Motor neuron (in vitro differentiated cells): ENCODE results near the gene SPEN. TPM values are rescaled to one million over a fixed set of nuclear protein-coding genes. Genes with fewer than 3 reads are reported as not detected.
A peak's percentile ranks its signal among the peaks of the same experiment; 100 is the strongest.

Experiments
- ATAC-seq, 8 experiments: fragments of 200-7000 bp; cut with Tn5 transposase; replicated peaks in 6 of 8; 2 replicates each; pipeline ENCODE4 v1.8.0; 2021; ENCODE audit warnings: mild to moderate bottlenecking in 8 of 8, moderate library complexity in 8 of 8
- H3K27ac ChIP-seq, 2 donors: fragments of 250-450 bp; sonication (Bioruptor Pico); 2 replicates each; pipeline ENCODE4 v1.9.0; 2021; ENCODE audit warnings: antibody characterized with exemption in 2 of 2, mild to moderate bottlenecking in 2 of 2, moderate library complexity in 1 of 2
- H3K4me1 ChIP-seq, 2 donors: fragments of 250-450 bp; sonication (Bioruptor Pico); replicated peaks in 1 of 2; 2 replicates each; pipeline ENCODE4 v1.6.1; 2021; ENCODE audit warnings: antibody characterized with exemption in 2 of 2, mild to moderate bottlenecking in 2 of 2, moderate library complexity in 1 of 2
- H3K4me3 ChIP-seq, 5 donors: fragments of 250-450 bp; sonication (Bioruptor Pico); 2 replicates each; pipeline ENCODE4 v1.9.0; 2021; ENCODE audit warnings: antibody characterized with exemption in 5 of 5, mild to moderate bottlenecking in 5 of 5, moderate library complexity in 4 of 5
- WGBS, 10 experiments: fragments of 450-650 bp; shearing (Covaris generic); methylation state at CpG; one replicate each; pipeline ENCODE4 v1.0.0; 2022; 5-methylcytosine and 5-hydroxymethylcytosine counted together
- in situ Hi-C, 9 experiments: fragments of 400-800 bp; cut with MboI; loops; one replicate each; pipeline ENCODE4 v1.15.0; 2021; ENCODE audit warnings: low sequenced_read_pairs in 9 of 9, low pct_unique_long_range_greater_than_20kb in 2 of 9; ENCODE audit not compliant: unreplicated experiment in 9 of 9
- total RNA-seq, 8 experiments: library from RNA; unstranded; fragments of 300-600 nt; gene quantifications; 2 replicates each; pipeline versions ENCODE4 v1.2.3 to v1.2.4, GENCODE V29; 2022

The SPEN gene
- total RNA-seq, 8 experiments from 2014 or later = 10.0 to 69.9 (median 44.0) TPM

DNA sequence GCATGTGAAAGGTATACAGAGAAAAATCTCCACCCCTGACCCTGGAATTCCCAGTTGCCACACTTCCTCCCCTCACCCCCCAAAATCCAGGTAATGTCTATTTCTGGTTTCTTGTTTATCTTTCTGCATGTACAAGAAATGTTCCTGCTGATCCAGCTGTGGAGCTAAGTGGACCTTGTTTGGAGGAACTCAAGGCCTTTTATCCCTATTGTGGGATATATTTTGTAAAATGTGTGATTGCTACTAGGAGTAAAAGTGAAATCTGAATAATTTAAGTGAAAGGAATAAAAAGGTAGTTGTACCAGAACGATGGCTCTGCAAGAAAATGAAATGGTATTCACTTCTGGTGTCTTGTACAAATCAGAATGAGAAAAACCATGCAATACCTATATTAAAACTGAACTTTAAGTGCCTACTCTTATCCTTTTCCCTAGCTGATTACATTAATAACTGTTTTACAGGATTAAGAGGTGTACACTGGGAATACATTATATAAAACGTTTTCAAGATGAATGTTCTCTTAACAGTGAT lies 3.0 kb downstream of the SPEN start:
- 0 to 18% (median 5%) methylated on average over 1 to 2 of the region's 2 CpGs for WGBS, 10 experiments
- Histone ChIP-seq H3K4me1 (peaks cover 9 to 17% of the 10 kb centered on the region in 2 donors), H3K27ac (peak overlapping the region; percentile 89 to 96), H3K4me3 (peak overlapping the region; percentile 60 to 88 (median 76))
- in situ Hi-C loops = no loop called here
- no peak for ATAC-seq

DNA sequence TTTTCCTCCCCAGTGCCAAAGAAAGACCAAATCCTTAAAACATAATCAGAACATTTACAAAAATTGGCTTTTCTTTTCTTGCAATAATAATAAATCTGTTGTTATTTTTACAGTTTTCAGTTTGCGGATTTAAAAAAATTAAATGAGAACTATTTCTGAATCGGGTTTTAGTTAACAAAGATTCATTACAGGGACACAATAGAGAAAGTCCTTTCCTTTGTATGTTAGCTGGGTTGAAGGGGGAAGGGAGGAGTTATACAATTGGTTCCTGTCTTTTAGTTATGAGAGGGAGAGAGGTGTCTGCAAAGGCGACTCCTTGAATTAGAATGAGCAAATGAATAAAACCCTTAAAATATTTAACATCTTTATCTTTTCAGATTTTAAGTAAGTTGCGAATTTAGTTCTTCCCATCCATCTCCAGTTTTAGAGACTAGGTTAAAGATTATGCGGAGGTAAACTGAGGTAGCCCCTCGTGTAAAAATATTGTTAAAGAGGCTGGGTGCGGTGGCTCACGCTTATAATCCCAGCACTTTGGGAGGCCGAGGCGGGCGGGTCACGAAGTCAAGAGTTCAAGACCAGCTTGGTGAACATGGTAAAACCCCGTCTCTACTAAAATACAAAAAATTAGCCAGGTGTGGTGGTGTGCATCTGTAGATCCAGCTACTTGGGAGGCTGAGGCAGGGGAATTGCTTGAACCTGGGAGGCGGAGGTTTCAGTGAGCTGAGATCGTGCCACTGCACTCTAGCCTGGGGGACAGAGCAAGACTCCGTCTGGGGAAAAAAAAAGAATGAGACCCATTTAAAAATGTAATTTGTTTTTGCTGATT lies 3.9 kb downstream of the SPEN start:
- in situ Hi-C loops = no loop called here
- Histone ChIP-seq H3K27ac (peak overlapping the region; percentile 89 to 96), H3K4me1 (peaks cover 9 to 17% of the 10 kb centered on the region in 2 donors), H3K4me3 (peak overlapping the region; percentile 60 to 88 (median 76))
- WGBS, 10 experiments = 7 to 76% (median 51%) methylated on average over 2 to 16 of the region's 16 CpGs
- no peak for ATAC-seq

DNA sequence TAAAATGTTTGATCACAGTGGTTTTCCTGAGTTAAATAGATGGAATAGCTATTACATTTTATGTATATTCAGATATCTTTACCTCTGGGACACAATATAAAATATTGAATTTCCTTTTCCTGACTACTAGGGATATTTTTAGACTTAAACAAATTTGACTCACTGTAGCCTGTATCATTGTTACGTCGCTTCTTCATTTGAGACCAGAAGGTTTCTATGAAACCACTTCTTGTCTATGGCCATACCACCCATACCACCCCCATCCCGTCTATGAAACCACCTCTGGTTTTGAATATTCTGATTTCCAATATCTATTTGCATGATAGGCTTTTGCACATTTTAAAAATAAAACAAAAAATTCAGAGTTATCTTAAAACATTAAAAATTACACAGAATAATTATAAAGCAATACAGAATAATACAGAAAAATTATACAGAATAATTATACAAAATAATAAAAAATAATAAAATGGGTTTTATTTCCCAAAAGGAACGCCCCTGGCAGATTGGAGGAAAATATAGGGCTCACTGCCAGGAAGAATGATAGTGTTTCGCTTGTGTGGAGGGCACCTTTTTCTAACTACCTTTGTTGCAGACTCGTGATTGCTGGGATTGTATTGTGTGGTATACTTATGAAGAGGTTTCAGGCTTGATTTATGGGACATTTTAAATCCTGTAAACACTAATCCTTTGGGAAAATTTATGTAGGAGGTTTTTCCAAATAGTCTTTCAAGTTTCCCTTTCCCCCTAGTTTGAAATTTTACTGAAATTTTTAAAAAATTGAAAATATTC lies 4.7 kb downstream of the SPEN start:
- in situ Hi-C loops = no loop called here
- Histone ChIP-seq H3K4me3 (peak overlapping the region in 1 of 5 donors; percentile 60), H3K27ac (no peak overlapping the region), H3K4me1 (peaks cover 9 to 17% of the 10 kb centered on the region in 2 donors)
- 50 to 86% (median 77%) methylated on average over 4 to 6 of the region's 6 CpGs for WGBS, 10 experiments
- ATAC-seq = no peak

DNA sequence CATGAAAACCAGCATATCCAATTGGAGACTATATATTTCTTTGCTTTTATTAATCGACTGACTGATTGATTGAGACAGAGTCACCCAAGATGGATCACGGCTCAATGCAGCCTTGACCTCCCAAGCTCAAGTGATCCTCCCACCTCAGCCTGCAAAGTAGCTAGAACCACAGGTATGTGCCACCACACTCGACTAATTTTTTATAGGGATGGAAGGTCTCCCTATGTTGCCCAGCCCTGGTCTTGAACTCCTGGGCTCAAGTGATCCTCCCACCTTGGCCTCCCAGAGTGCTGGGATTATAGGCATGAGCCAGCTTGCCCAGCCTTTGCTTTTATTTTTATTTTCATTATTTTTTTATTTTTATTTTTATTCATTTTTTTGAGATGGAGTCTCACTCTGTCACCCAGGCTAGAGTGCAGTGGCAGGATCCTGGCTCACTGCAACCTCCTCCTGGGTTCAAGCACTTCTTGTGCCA lies 5.4 kb downstream of the SPEN start:
- Histone ChIP-seq H3K4me3 (no peak overlapping the region), H3K4me1 (peaks cover 9 to 17% of the 10 kb centered on the region in 2 donors), H3K27ac (no peak overlapping the region)
- no peak for ATAC-seq
- in situ Hi-C loops = no loop called here
- WGBS, 10 experiments = 71 to 100% (median 96%) methylated on average over 2 to 3 of the region's 3 CpGs; no CpG with 5 or more reads in 2 of the 10 experiments

DNA sequence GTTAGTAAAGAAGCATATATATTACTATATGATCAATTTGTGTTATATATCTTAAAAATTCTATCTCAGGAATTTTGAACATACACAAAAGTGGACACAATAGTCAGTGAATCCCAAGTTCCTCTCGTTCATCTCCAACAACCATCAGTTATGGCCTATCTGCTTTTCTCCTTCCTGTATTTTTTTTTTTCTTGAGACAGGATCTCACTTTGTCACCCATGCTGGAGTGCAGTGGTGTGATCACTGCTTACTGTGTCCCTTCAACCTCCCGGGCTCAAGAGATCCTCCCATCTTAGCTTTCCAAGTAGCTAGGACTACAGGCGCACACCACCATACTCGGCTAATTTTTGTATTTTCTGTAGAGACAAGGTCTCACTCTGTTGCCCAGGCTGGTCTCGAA lies 9.4 kb downstream of the SPEN start:
- Histone ChIP-seq H3K4me1 (peaks cover 5 to 11% of the 10 kb centered on the region in 2 donors), H3K27ac (no peak overlapping the region), H3K4me3 (no peak overlapping the region)
- WGBS, 10 experiments = 43 to 100% (median 100%) methylated on average over 1 to 5 of the region's 5 CpGs
- in situ Hi-C loops = no loop called here
- ATAC-seq = no peak

DNA sequence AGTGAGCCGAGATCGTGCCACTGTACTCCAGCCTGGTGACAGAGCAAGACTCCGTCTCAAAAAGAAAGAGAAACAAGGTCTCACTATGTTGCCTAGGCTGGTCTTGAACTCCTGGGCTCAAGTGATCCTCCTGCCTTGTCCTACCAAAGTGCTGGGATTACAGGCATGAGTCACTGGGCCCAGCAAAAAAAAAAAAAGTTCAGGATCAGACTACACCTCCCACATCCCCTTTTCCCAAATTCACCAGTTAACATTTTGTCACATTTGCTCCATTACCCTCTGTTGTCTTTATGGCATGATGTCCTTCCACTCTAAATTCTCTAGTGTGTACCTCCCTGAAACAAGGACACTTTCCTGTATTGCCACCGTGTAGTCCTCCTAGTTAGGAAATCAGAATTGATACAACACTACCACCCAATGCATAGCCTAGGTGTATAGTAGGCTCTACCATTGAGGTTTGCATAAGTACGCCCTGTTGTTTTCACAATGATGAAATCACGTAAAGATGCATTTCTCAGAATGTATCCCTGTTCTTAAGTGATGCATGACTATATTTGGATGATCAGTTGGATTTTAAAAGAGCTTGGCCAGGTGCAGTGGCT lies 10.7 kb downstream of the SPEN start:
- no peak for ATAC-seq
- H3K4me3 ChIP-seq = no peak overlapping the region
- in situ Hi-C loops = no loop called here
- WGBS, 10 experiments = 86 to 100% (median 95%) methylated on average over 1 to 6 of the region's 6 CpGs; no CpG with 5 or more reads in 2 of the 10 experiments
- no peak overlapping the region for H3K27ac ChIP-seq
- no peaks in the 10 kb centered on the region for H3K4me1 ChIP-seq

DNA sequence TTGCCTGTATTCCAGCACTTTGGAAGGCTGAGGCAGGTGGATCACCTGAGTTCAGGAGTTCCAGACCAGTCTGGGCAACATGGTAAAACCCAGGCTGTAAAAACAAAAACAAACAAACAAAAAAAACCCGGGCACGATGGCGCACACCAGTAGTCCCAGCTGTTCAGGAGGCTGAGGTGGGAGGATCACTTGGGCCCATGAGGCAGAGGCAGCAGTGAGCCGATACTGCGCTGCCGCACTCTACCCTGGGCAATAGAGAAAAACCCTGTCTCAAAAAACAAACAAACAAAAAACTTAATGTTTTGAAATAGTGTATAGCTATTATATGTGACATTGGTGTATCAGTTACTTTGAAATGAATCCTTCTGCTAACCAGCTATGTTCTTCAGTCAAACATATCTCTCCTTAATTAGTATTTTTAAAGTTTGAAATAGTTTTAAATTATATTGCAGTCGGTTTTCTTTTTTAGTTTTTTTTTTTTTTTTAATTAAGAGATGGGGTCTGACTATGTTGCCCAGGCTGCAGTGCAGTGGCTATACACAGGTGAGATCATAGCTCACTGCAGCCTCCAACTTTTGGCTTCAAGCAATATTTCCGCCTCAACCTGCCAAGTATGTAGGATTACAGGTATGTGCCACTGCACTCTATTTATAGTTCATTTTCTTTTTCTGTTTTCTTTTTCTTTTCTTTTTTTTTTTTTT lies 11.3 kb downstream of the SPEN start:
- no peak for ATAC-seq
- in situ Hi-C loops = no loop called here
- no peak overlapping the region for H3K27ac ChIP-seq

DNA sequence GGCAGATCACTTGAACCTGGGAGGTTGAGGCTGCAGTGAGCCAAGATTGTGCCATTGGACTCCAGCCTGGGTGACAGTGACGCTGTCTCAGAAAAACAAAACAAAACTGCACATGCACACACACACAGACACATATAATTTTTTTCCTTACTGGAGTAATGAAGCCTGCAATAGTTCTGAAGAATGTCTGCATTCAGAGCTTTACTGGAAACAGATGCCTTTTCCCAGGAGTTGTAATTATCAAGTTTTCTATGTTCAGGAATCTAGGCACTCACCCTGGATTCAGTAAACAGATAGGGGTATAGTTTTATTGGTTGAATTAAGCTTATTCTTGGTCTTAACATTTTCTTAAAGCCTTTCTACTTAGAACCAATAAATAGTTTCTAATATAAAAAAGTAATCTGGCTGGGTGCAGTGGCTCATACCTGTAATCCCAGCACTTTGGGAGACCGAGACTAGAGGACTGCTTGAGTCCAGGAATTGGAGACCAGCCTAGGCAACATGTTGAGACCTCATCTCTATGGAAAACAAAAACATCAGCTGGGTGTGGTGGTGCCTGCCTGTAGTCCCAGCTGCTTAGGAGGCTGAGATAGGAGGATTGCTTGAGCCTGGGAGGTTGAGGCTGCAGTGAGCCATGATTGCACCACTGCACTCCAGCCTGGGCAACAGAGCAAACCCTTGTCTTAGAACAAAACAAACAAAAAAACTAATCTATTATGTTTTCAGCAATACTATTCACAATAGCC lies 15.8 kb downstream of the SPEN start:
- in situ Hi-C loops = no loop called here
- 67 to 100% (median 88%) methylated on average over 1 to 2 of the region's 2 CpGs; no CpG with 5 or more reads in 3 of the 10 experiments for WGBS, 10 experiments
- no peak overlapping the region for H3K27ac ChIP-seq
- H3K4me1 ChIP-seq = no peaks in the 10 kb centered on the region
- H3K4me3 ChIP-seq = no peak overlapping the region
- no peak for ATAC-seq

More for the DNA sequence above, 11.3 kb downstream of the SPEN start:
- Histone ChIP-seq H3K4me1 (no peaks in the 10 kb centered on the region), H3K4me3 (no peak overlapping the region)
- WGBS, 10 experiments = 75 to 98% (median 95%) methylated on average over 2 to 8 of the region's 8 CpGs

DNA sequence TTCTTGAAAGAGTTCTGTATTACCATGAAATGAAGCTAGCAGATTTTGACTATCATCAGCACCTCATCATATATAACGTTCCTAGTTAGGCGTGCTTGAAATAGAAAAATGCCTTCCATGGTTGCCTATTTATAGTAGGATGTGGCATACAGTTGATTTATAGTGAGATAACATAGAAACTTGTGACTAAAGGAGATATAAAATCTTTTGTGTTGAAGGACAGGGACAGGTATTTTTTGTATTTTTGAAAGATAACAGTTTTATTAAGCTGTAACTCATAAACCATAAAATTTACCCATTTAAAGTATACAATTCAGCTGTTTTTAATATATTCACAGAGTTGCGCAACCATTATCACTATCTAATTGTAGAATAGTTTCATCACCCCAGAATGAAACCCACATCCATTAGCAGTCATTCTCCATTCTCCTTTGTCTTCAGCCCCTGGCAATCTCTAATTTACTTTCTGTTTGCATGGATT lies 19.3 kb downstream of the SPEN start:
- H3K4me1 ChIP-seq = no peaks in the 10 kb centered on the region
- 75 to 100% (median 96%) methylated on average over 1 to 3 of the region's 3 CpGs for WGBS, 10 experiments
- in situ Hi-C loops = no loop called here

DNA sequence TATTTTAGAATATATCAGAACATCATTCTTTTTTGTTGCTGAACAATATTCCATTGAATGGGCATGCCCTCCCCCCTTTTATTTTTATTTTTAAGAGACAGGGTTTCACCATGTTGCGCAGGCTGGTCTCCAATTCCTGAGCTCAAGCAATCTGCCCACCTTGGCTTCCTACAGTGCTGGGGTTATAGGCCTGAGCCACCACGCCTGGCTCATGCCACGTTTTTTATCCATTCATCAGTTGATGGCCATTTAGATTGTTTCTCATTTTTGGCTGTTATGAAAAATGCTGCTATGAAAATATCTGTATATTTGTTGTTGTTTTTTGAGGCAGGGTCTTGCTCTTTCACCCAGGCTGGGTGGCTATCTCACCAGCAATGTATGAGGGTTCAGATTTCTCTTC lies 19.8 kb downstream of the SPEN start:
- Histone ChIP-seq H3K27ac (no peak overlapping the region), H3K4me1 (no peaks in the 10 kb centered on the region), H3K4me3 (no peak overlapping the region)
- ATAC-seq = no peak
- in situ Hi-C loops = no loop called here
- 94 to 100% (median 96%) methylated on average over 2 to 3 of the region's 3 CpGs; no CpG with 5 or more reads in 2 of the 10 experiments for WGBS, 10 experiments

More for the DNA sequence above, 19.3 kb downstream of the SPEN start:
- Histone ChIP-seq H3K27ac (no peak overlapping the region), H3K4me3 (no peak overlapping the region)
- ATAC-seq = peak in 1 of 8 experiments; percentile 38

DNA sequence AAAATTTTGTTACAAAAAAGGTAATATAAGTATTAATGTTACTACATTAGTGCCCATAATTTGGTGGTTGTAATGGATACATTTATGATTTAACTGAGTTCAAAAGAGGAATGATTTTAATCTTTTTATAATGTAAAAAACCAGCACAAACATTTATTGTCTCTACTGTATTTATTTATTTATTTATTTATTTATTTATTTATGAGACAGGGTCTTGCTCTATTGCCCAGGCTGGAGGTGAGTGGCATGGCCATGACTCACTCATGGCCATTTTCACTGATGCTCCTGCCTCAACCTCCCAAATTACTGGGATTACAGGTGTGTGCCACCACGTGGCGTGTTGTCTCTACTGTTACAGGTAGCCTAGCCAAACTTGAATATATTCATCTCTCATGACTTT lies 21.9 kb downstream of the SPEN start:
- ATAC-seq = no peak
- H3K27ac ChIP-seq = no peak overlapping the region

DNA sequence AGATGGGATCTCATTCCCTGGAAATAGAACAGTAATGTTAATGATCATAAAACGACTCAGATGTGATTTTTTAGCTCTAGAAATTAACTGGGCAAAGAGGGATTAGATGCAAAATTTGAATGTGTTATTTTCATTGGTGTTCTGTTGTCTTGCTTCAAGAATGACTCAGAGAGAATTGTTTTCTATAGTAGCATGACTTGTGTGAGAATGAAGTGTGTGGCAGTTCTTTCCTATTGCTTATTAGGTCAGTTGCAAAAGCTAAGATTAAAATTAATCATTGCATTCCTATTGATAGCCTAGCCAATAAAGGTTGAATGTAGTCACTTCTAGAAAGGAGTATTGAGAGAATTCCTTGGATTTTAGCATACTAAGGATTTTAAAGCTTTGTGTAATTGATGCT lies 22.9 kb downstream of the SPEN start:
- H3K27ac ChIP-seq = no peak overlapping the region
- in situ Hi-C loops = no loop called here
- H3K4me3 ChIP-seq = no peak overlapping the region
- peaks cover 3% of the 10 kb centered on the region in 2 donors for H3K4me1 ChIP-seq
- 0 to 82% (median 60%) methylated on average over 1 of the region's 1 CpG for WGBS, 10 experiments
- peak in 2 of 8 experiments; percentile 32 to 38 for ATAC-seq

More for the DNA sequence above, 21.9 kb downstream of the SPEN start:
- H3K4me3 ChIP-seq = no peak overlapping the region
- H3K4me1 ChIP-seq = peaks cover 2 to 3% of the 10 kb centered on the region in 2 donors
- 94 to 100% (median 100%) methylated on average over 2 of the region's 2 CpGs; no CpG with 5 or more reads in 5 of the 10 experiments for WGBS, 10 experiments
- in situ Hi-C loops = no loop called here
